ENCODE results near the gene TRPM3.
"Not testable (repeated sequence)": the region's sequence is repeated elsewhere in the genome, so short reads cannot be mapped to it uniquely, and the experiment has no call there.

The TRPM3 gene

DNA sequence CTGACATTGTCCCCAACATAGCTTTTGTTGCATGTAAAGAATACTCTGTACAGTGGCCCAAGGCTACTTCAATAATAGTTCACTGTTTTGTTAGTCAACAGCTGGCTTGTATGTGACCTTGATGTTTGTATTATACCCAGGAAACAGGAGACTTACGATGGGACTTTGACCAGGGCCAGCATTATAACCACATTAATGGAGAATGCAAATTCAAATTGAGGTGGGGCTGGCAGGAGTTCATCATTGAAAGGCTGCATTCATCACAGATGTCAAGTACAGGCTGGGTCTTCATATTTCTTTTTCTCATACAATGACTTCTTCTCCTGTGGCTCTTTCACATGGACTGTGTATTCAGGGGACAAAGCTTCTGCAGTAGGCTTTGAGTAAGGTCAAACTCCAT is 414.6 kb downstream of the TRPM3 start:
- DNase-seq = not testable (repeated sequence)

DNA sequence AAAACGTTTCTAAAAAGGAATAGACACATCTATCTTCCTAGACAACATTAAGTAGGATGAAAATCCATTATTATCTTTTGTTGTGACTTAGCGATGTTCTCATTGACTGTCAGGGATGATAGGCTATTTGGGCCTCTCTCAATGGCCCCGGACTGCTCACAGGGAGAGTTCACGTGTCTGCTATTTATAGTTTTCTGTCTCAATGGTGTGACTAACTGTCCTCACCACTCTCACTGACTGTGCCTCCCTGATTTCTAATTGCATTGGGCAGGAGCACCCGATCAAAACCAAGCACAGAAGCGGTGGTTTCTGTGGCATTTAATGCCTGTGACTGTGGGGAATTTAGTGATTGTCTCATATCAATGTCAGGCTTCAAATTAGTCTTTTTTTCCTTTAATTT is 420.3 kb downstream of the TRPM3 start:
- no peak for DNase-seq

DNA sequence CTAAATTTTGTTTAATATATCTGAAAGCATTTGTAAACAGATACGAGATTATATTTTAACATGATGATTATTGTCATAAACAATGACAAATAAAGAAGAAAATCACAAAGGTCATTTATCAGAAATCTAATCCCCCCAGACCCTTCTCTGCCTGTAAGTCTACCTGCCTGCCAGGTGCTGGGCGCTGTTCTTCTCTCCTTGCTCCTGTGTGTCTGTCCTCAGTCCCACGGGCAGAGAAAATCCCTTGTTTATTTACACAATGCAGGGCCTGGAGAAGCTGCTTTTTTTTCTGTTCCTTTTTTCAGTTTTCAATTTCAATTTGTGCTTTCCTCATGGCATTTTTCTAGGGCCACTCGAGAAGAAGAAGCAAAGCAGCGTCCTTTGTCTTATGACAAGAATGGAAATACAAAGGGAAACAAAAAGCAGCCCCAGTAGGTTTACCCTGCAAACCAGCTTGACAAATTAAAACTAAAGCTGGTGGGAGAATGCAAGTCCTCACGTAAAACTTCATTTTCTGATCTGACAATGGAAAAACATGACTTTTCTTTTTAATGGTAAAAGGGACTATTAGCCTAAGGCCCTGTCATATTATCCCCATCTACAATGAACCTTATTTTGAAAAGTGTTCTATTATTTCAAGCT is 424.6 kb downstream of the TRPM3 start:
- DNase-seq = no peak

DNA sequence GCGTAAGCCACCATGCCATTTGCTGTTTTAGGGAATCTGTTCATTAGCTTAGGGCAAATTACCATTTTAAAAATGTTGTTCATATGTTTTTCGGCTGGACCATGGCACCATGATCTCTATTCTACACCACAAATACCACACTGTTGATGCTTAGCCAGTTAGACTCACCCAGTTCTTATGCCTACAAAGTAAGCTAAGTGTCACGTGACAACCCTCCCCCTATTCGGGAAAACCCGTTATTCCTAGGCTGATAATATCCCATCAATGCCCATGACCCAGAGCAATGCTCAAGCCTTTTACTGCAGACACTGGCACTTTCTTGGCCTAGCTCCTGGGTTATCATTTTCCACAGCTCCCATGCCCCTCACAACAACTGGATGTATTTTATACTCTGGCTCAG is 426.7 kb downstream of the TRPM3 start:
- no peak for DNase-seq

DNA sequence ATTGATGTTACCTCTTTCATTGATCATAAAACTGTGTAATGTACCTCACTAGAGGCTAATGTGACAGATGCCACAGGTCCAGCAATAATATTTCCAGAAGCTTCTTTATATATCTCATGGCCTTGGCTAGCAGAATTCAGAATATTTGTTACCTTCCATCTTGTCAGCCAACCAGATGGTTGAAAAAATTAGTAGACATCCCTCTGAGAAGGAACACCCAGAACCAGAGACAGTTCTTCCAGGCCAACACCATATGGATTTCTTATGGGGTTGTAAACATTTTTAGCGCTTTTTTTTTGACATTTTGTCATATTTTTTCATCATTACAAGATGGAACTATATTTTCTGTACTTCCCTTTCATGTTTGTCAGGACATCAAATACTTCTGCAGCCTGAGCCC is 428.2 kb downstream of the TRPM3 start:
- DNase-seq = no peak

DNA sequence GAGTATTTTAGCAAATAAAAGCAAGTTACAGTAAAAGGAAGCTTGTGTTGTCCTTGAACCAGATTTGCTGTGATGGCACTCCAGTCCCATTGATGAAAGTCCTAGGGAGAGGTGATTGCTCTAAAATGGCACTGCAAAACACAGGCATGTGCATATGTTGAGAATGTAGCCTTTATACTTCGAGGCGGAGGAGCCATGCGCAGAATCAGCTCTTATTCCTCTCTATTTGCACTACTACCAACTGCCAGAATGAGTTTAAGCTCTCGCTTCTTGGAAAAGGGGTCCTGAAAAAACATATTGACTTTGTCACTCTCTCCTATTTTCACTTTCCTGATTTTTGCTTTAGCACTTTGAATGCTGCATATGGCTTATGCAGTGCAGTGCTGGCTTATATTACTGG is 429.0 kb downstream of the TRPM3 start:
- no peak for DNase-seq

DNA sequence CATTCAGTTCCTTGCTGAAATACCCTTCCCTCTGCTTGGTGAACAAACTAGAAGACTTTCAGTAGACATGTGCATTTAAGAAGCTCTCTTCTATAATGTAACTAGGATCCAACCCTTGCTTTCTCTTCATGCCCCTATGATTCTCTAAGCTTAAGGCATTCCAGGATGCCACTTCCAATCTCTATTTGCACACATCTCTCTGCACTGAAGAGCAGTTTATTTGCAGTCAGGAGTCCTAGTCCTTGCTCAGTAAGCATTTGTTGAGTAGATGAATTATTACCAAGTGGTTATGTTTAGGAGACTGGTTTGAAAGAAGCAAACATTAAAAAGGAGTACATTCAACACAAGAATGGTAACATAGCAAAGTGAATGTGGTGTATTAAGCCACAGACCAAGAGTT is 432.7 kb downstream of the TRPM3 start:
- DNase-seq = no peak

DNA sequence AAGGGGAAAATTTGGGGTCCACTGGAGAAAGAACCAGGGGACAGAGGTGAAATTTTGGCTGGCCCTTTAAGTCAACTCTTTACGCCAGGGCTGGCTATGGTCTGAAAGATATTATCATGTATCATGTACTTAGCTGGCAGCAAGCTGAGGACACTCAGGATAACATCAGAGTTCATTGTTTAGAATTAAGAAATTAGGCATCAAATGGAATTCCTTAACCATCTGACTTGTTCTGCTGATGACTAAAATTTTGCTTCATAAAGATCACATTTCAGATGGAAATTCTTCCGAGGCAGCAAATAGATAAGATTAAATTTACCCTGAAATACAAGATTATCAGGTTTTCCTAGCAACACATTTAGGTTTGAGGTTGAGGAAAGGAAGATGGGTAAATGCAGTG is 437.6 kb downstream of the TRPM3 start:
- no peak for DNase-seq

DNA sequence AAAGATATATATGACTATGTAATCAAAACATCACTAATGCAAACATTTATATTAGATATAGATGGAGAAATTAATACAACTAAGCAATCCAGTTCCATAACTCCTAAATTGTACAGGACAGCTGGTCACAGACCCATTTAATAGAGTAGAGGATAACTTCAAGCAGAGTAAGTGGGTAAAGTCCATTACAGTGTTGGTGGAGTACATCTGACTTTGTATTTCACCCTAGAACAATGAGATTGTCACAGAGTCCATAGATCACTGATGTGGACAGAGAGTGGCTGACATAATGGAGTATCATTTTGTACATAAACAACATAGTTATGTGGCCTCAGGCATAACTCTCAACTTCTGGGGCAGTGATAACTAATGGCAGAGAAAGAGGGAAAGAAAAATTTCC is 439.1 kb downstream of the TRPM3 start:
- DNase-seq = no peak

DNA sequence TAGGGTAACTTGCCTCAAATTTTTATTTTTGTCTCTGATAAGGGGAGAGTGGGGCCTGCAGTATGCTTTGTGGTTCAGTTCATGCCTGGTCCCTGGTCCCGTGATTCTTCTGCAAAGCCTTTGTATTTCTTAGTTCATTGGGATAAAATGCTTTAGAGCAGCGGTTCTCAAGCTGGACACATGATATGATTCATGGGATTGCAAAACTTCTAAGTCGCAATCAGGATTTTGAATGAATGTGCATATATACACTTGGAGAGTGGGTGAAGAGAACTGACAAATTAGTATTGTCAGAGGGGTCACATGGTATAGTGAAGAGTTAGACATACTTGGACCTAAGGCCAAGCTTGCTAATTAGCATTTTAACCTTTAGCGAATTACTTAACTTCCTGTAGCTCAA is 441.6 kb downstream of the TRPM3 start:
- DNase-seq = no peak

DNA sequence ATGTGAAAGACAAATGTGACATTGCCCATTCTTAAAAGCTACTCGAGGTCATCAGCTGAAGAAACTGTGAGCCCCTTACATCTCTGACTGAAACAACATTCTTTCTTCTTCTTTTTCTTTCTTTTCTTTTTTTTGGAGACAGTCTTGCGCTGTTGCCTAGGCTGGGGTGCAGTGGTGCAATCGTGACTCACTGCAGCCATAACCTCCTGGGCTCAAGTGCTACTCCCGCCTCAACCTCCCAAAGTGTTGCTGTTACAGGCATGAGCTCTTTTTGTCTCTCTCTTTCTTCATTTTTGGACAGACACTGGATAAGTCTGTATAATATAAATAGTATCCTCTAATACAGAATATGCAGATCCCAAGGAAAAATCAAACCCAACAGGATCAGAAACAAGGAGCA is 443.3 kb downstream of the TRPM3 start:
- no peak for DNase-seq

DNA sequence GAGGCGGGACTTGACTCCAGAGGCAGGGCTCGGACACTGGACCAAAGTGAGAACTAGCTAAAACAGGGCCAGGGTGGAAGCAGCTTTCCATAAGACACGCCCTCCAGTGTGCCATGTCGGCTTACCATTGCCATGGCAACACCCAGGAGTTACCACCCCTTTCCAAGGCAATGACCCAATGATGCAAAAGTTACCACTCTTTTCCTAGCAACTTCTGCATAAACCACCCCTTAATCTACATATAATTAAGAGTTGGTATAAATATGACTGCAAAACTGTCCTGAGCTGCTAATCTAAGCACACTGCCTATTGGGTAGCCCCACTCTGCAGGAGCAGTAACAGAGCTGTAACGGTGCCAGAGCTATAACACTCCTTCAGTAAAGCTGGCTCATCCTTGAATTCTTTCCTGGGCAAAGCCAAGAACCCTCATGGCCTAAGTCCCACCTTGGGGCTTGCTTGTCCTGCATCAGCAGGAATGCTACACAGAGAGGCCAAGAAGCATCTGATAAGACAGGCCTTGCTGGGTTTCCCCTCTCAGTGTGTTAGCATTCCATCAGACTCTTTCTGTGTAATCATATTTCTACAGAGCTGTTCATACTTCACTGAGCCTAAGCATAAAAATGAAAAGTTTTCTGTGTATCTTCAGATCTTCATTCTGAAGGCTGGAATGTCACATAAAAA is 444.2 kb downstream of the TRPM3 start:
- DNase-seq = no peak

DNA sequence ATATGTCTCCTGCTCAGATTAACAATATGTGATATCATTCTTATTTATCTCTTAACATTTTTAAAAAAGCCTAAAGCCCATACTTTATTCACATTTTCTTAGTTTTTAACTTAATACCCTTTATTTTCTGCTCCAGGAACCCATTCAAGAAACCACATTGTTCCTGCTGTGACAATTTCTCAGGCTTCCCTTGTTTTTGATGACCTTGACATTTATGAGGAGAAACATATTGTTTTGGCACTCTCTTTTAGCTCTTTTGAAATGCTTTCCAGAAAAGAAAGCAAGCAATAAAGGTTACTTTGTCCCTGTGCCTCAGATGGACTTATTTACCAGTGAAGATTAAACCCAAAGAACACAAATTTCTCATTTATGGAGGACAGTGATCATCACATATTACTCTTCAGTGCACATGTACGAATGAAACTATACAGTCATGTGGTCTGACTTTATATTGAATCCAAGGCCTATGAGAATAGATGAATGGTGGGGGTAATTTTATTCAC is 445.5 kb downstream of the TRPM3 start:
- DNase-seq = no peak

DNA sequence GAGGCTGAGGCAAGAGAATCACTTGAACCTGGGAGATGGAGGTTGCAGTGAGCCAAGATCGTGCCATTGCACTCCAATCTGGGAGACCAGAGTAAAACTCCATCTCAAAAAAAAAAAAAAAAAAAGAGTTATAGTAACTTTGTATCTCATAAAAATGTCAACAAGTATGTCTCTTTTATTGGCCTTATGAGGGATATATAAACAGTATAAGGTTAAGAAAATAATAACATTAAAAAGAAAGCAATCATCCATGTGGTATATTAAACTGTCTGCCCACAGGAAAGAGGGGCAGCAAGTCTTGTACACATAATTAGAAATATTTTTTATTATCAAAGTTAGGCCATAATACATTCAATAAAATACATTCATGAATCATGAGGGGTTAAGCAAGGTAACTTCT is 447.6 kb downstream of the TRPM3 start:
- no peak for DNase-seq

DNA sequence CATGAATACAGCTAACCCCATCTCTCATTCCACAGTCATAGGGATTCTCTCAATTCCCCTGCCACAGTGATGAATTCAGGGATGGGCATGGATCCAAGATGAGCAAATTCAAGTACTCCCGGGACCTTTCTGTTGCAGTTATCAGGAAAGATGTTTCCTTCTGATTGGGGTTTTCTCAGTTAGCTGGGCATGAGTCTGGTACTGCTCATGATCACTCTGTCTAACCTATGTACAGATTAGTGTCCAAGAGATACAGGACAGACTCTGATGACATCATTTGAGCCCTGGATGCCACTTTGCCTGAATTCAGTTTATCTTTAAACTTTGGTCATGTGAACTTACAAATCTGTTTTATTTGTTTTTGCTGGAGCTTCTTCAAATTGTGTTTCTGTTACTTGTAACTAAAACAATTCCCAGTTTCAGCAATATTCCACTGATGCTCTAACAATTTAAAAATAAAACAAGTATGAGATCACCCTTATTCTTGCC is 449.2 kb downstream of the TRPM3 start:
- DNase-seq = no peak

DNA sequence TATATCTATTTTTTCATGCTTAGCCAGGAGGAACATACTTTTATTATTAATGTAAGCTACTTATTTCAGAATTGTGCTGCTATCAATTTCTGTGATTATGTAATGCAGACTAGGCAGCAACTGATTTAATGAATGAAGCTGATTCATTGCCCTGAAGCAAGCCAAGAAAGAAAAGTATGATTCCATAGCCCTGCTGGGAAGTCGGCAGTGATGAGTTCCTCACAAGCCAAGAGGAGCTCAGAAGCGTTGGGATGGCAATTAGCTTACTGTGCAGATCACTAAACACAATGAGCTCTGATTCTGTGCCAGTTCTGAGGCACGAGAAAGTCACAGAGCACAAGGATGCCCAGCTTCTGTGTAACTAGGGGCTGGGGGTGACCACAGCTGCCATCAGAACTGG is 452.7 kb downstream of the TRPM3 start:
- no peak for DNase-seq

DNA sequence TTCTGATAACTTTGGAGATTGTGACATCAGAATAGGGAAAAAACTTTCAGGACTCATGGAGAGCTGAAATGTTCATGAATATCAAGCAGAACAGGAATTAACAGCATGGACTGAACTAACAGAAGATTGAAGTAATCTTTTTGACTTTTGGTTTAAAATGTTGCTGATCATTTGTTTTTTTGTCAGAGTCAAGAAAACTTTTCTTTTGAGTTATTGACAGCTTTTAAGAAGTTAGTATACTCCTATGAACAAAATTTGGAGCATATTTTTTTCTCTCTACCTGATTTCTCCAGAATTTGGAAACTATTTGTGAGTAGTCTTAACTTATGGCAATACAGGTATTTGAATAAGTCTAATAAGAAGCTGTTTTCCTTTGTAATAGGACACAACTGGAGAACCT is 462.7 kb downstream of the TRPM3 start:
- no peak for DNase-seq

DNA sequence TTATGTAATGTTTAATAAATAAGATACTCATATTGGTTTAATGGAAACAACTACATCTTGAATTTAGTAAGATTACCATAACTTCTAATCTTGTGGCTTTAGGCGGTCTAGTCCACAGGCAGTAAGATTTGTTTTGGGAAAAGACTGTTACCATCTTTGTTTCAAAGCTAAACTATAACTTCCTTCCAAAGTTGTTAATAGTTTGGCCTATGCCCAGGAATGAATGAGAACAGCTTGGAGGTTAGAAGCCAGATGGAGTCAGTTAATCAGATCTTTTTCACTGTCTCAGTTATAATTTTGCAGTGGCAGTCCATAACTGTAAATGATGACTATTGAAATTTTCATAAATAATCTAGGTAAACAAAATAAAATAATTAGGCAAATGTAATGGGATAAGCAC is 465.1 kb downstream of the TRPM3 start:
- DNase-seq = no peak

DNA sequence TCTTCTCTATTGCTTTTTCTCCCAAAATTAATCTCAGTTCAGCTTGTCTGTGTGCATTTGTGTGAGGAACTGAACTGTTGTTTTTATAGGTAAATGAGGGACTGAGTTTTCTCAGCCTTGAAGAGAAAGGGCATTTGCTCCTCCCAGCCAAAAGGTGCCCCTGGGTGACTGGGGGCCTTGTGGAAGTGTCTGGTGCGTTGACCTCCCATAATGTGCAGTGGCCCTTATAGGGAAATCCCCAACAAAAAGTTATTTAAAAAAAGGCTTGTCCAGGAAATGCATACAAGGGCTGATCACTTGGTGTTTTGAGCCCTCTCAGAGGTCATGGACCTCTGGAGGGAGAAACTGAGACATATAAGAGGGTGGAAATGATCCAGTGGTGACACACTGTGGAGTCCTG is 467.3 kb downstream of the TRPM3 start:
- no peak for DNase-seq

DNA sequence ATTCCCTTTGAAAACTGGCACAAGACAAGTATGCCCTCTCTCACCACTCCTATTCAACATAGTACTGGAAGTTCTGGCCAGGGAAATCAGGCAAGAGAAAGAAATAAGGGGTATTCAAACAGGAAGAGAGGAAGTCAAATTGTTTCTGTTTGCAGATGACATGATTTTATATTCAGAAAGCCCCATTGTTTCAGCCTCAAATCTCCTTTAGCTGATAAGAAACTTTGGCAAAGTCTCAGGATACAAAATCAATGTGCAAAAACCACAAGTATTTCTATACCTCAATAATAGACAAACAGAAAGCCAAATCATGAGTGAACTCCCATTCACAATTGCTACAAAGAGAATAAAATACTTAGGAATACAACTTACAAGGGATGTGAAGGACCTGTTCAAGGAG is 476.8 kb downstream of the TRPM3 start:
- DNase-seq = not testable (repeated sequence)

DNA sequence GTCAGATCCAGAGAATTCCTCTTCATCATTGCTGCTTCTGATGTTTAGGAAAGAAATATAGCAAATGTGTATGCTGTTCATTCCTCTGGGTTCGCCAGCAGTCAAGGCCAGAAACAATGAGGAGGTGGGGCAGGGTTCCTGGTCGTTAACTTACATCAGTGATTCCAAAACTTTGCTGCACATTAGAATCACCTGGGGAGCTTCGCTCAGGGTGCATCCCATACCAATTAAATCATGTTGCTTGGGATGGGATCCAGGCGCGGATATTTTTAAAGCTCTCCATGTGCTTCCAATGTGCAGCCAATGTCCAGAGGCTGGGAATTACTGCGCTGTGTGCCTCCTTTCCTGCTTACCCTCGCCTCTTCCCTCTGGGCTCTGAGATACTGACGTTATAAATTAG is 479.1 kb downstream of the TRPM3 start:
- no peak for DNase-seq

DNA sequence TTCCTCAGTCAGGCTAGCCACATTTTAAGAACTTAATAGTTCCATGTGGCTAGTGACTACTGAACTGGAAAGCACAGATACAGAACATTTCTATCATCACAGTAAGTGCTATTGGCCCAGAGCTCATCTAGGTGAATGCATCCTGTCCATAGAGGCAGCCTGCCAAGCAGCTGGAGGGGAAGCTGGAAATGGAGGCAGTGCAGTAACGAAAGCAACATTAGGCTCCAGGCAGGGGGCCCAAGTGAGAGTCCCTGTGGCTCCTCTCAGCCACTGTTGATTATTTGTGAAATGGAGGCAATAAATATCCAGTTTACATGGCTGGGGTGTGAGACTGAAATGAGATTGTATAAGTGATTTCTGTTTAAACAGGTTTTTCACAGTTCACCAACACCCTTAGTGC is 479.8 kb downstream of the TRPM3 start:
- DNase-seq = no peak

DNA sequence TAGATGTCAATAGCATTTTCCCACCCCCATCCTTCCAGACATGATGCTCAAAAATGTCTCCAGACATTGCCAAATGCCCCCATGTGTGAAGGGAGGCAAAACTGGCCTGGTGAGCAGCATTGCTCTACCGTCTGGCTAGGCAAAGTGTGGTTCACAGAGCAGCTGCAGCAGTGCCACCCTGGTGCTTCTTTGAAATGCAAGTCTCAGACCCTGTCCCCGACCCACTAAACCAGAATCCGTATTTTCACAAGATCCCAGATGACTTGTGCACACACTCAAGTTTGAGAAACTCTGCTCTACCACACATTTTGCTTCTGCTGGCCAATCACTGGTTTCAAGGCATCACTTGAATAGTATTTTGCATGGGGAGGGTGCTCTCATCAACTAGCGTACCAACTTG is 480.4 kb downstream of the TRPM3 start:
- DNase-seq = no peak

DNA sequence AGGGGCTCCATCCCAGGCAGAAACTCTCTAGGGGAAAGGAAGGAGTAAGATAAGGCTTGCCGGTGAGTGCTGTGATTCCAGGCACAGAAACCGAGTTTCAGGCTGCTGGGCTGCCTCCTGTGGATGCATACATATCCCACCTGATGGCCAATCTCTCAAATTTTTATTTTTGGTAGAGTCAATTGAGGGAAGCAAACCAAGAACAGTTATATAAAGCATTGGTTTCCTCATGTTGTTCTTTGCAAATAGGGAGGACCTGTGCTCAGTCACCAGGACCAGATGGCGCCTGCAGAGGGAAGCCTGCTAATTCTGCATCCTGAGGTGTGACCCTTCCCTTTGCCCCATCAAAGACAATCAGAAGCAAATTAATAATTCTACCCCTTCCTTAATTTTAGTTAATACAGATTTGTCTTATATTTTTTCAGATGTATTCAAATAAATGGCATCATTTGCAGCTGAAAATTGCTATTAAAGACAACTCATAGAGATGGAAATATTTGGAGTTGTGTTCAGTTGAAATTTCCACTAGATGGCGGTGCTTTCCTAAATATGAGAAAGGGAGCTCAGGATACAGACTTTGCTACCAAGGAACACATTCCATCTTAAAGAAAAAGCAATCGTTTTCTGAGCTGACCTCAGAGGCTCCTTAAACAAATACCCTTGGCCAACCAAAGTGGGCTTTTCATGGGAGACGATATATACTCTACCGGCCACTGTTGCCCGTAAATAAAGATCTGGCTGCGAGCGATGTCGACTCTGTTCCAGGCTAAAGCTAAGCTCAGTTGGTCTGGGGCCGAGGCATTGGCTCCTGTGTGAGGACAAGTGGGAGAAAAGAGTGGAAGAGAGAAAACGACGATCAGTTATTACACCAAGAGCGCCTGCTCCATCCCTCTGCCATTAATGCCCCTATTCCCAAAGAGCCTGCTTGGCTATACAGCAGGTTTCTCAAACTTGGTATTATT is 481.3 kb downstream of the TRPM3 start:
- peak; percentile 2 for DNase-seq
